GM10266 (cell line): Measurements from ENCODE around the gene SRL.
"Not testable (repeated sequence)": the region's sequence is repeated elsewhere in the genome, so short reads cannot be mapped to it uniquely, and the experiment has no call there.

Experiments used
- DNase-seq: peaks from one replicate; pipeline ENCODE4 v3.0.0; 2012; ENCODE audit errors: extremely low spot score
- TF ChIP-seq, protein P1 (sequence below): IDR thresholded peaks from 2 replicates; pipeline ENCODE4 v1.5.1; 2012; ENCODE audit warnings: mild to moderate bottlenecking, low read depth; ENCODE audit not compliant: control insufficient read depth, insufficient read depth; ENCODE audit errors: missing control alignments

Gene SRL

DNA sequence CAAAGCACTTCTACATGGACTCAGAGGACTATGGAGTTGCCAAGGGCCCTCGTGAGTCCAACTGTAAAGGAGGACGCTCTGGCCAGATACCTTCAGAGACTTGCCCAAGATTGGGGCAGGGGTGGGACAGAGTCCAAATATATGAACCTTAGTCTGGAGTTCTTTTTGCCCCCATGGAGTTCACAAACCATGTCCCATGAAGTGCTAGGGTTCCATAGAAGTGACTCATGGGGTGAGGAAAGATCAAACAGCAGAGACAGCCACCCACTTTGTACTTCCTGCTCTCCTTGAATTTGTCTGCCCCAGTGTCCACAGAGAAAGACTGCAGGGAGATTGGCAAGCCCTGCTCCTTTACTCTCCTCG lies 29.0 kb downstream of the SRL start:
- no peak for DNase-seq

DNA sequence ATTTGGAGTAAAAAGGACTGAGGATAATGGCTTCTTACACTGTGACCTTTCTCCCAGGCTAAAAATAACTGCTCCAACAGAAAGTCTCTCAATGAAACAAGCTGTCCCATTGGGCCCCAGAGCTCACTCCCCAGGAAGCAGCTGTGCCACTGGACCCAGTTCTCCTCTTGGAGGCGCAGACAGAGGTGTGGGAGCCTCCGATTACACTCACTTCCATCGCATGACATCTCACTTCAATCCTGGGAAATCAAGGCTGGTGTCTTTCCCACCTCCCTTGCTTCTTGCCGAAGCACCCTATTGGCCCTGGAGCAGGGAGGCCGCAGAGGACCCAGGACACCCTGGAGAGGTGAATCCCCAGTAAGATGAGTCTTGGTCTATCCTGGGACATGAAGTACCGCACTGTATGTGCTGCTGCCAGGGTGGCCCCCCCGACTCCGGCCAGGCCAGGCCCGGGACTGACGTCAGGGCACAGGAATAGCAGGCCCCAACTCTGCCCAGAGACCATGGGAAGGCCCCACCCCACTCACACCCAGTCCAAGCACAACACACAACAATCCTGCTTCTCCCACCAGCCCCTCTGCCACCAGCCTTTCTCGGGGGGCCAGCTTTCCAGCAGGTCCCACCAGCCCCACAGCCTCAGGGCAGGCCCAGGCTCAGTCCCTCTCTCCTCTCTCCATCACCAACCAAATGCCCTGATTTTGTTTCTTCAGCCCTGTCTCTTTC lies 29.5 kb downstream of the SRL start:
- no peak for DNase-seq
- TF ChIP-seq, protein P1, sequence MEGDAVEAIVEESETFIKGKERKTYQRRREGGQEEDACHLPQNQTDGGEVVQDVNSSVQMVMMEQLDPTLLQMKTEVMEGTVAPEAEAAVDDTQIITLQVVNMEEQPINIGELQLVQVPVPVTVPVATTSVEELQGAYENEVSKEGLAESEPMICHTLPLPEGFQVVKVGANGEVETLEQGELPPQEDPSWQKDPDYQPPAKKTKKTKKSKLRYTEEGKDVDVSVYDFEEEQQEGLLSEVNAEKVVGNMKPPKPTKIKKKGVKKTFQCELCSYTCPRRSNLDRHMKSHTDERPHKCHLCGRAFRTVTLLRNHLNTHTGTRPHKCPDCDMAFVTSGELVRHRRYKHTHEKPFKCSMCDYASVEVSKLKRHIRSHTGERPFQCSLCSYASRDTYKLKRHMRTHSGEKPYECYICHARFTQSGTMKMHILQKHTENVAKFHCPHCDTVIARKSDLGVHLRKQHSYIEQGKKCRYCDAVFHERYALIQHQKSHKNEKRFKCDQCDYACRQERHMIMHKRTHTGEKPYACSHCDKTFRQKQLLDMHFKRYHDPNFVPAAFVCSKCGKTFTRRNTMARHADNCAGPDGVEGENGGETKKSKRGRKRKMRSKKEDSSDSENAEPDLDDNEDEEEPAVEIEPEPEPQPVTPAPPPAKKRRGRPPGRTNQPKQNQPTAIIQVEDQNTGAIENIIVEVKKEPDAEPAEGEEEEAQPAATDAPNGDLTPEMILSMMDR: no peak

More for the DNA sequence above, 29.0 kb downstream of the SRL start:
- TF ChIP-seq, protein P1: no peak

DNA sequence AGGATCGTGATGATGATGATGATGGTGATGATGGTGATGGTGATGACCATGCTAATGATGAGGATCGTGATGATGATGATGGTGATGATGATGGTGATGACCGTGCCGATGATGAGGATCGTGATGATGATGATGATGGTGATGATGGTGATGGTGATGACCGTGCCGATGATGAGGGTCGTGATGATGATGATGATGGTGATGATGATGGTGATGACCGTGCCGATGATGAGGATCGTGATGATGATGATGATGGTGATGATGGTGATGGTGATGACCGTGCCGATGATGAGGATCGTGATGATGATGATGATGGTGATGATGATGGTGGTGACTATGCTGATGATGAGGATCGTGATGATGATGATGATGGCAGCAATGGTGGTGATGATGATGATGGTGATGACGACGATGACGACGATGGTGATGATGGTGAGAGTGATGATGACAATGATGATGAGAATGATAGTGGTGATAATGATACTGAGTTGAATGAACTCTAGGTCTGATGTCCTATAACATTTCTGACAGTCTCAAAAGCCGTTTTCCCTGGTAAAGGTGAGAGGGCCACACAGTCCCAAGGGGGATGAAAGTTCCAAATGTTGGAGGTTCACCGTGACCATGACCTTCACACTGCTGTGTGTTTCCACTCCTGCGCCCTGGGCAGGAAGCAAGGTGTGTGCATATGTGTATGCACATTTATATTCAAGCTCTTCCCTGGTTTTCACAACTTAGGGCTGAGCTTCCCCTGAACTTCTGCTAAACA lies 30.3 kb downstream of the SRL start:
- DNase-seq: not testable (repeated sequence)

DNA sequence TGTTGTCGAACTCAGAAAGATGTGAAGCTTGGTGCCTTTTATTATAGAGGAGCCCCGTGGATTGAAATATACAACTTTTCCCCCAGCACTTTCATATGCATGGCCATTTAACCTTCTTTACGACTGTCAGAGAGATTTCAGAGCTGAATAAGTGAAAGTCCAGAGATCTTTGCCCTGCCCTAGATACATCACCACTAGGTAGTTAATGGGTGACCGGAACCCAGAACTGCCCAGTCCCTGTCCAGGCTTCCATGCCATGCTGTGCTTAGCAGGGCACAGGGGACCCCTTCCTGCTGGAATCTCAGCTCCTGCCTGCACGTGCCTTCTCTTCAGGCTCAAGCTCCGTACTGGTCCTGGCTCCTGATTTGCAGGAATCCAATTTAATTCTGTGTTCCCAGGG lies 32.2 kb downstream of the SRL start:
- no peak for DNase-seq
- TF ChIP-seq, protein P1: no peak

DNA sequence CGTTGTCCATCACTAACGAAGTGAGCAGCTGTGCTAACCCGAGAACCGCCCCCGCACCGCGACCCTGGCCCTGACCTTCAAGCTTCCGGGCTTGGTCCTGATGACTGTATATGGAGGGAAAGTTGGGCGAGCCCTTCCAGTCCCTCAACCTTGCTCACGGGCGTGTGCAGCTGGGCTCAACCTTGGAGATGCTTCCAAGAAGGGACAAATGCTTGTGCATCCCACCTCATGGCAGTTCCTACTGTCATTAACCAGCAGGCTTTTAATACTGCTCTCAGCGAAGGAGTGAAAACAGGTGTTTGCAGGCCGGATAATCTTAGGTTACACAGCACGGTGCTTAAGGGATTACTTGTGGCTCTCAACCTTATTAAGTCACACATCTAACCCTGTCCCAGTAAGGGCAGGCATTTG lies 33.5 kb downstream of the SRL start:
- DNase-seq: no peak
- TF ChIP-seq, protein P1: no peak

DNA sequence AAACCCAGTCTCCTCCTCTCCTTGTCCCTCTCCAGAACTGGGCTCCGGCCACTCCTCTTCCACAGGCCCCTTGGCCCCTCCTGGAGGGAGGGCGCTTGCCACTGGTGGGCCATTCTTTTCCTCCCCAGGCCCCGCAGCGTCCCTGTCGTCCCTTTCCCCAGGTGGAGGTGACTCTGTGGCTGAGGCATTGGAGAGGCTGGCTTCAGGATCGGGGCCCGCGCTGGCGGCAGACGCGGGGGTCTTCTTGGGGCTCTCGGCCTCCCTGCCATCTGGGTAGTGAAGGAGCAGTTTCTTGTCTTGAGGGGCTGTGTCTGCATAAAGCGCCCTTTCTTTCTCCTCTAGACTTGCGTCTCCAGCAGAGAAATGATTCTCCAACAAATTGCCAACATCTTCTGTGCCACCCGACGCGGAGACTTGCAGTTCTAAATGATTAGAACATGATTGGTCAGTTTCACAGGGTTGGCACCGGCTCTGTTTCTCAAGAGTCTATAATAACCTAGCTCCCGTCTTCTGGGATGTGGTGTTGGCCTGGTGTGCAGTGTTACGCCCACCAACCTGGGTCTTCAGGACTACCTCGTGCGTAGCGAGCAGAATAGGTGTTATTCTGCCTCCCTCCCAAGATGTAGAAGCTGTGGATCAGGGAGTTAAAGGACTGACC lies 34.1 kb downstream of the SRL start:
- DNase-seq: no peak
- TF ChIP-seq, protein P1: no peak

DNA sequence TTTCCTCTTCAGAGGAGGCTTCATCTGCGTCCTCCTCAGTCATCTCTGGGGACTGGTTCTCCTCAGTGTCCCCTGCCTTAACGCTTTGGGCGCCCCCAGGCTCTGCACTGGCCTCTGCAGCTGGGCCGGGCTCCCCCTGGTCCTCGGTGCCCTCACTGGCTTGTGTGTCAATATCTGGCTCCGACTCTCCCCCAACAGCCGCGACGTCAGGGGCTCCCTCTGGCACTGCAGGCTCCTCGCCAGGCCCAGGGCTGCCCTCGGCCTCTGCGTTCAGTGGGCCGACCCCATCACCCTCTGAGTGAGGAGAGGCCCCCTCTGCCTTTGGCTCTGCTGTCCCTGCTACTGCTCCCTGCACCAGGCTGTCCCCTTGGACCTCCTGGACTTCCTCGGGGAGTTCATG lies 34.7 kb downstream of the SRL start:
- TF ChIP-seq, protein P1: no peak
- DNase-seq: no peak
